GM12878 (cell line): ENCODE measurements around the gene NUPR1. TPM values are rescaled to one million over a fixed set of nuclear protein-coding genes. Genes with fewer than 3 reads are reported as not detected.
A peak's percentile ranks its signal among the peaks of the same experiment; 100 is the strongest.

Source experiments
- CBFB ChIP-seq: IDR thresholded peaks from 2 replicates; pipeline ENCODE4 v1.6.1; 2016; ENCODE audit warnings: antibody characterized with exemption, low read depth
- CREB1 ChIP-seq: IDR thresholded peaks from 2 replicates; pipeline ENCODE4 v1.6.1; 2012; ENCODE audit warnings: low read depth, mild to moderate bottlenecking, inconsistent platforms
- EGR1 ChIP-seq, 2 experiments: IDR thresholded peaks; 1 replicate in 1 of 2; 2 replicates in 1 of 2; pipeline ENCODE4 v1.6.1; 2011 to 2012; ENCODE audit warnings: low read depth in 2 of 2, low read length in 2 of 2, borderline replicate concordance in 1 of 2, mild to moderate bottlenecking in 1 of 2, moderate library complexity in 1 of 2
- GATAD2B ChIP-seq: fragments of 450-650 bp; conservative IDR thresholded peaks from 2 replicates; pipeline ENCODE4 v1.6.1; 2017; ENCODE audit warnings: low read depth, mild to moderate bottlenecking, moderate library complexity
- IRF3 ChIP-seq: fragments of 450-650 bp; IDR thresholded peaks from 2 replicates; pipeline ENCODE4 v1.6.1; 2014; ENCODE audit warnings: mild to moderate bottlenecking
- IRF5 ChIP-seq: fragments of 450-650 bp; IDR thresholded peaks from 2 replicates; pipeline ENCODE4 v1.6.1; 2017; ENCODE audit warnings: borderline replicate concordance
- KLF5 ChIP-seq: fragments of 450-650 bp; IDR thresholded peaks from 2 replicates; pipeline ENCODE4 v1.6.1; 2014; ENCODE audit warnings: mild to moderate bottlenecking; ENCODE audit not compliant: partially characterized antibody
- LARP7 ChIP-seq: fragments of 450-650 bp; IDR thresholded peaks from 2 replicates; pipeline ENCODE4 v1.6.1; 2017; ENCODE audit warnings: mild to moderate bottlenecking
- NBN ChIP-seq: fragments of 450-650 bp; IDR thresholded peaks from 2 replicates; pipeline ENCODE4 v1.6.1; 2016
- NFYA ChIP-seq: IDR thresholded peaks from 2 replicates; pipeline ENCODE4 v1.6.1; 2011; ENCODE audit warnings: low read depth, mild to moderate bottlenecking, low read length, improper control_type of control experiment, borderline replicate concordance
- POLR2A ChIP-seq: IDR thresholded peaks from 2 replicates; pipeline ENCODE4 v1.6.1; 2011; ENCODE audit warnings: low read depth, mild to moderate bottlenecking, low read length
- POLR2AphosphoS5 ChIP-seq: IDR thresholded peaks from 2 replicates; pipeline ENCODE4 v1.6.1; 2011; ENCODE audit warnings: mild to moderate bottlenecking, low read length, inconsistent platforms
- RBBP5 ChIP-seq: fragments of 200-600 bp; sonication (generic); conservative IDR thresholded peaks from 2 replicates; pipeline ENCODE4 v1.6.1; 2016
- SKIL ChIP-seq: fragments of 450-650 bp; IDR thresholded peaks from 2 replicates; pipeline ENCODE4 v1.6.1; 2017; ENCODE audit warnings: mild to moderate bottlenecking, low read depth, inconsistent platforms; ENCODE audit not compliant: poor library complexity, severe bottlenecking
- SMARCA5 ChIP-seq: fragments of 450-650 bp; IDR thresholded peaks from 2 replicates; pipeline ENCODE4 v1.6.1; 2017; ENCODE audit warnings: mild to moderate bottlenecking
- TARDBP ChIP-seq: IDR thresholded peaks from 2 replicates; pipeline ENCODE4 v1.6.1; 2016; ENCODE audit warnings: borderline replicate concordance
- ZNF687 ChIP-seq: fragments of 450-650 bp; IDR thresholded peaks from 2 replicates; pipeline ENCODE4 v1.6.1; 2017; ENCODE audit warnings: mild to moderate bottlenecking, moderate library complexity
- polyA plus RNA-seq, 11 experiments: library from polyadenylated mRNA; depleted of rRNA in 4 of 11; unstranded in 6 of 11; stranded (reverse) in 5 of 11; fragments of >200 nt; fragmentation: Nextera tagmentation in 4 of 11; fragmentation: Illumina TruSeq in 1 of 11; extraction: Ambion mirVana in 4 of 11; extraction: Trizol in 1 of 11; gene quantifications; 1 replicate in 1 of 11; 2 replicates in 10 of 11; pipeline versions ENCODE4 v1.2.1 to v1.2.3, GENCODE V29; 2011 to 2016; ENCODE audit warnings: inconsistent platforms in 2 of 11, missing spikeins in 2 of 11, low read depth in 1 of 11
- total RNA-seq, 4 experiments: library from RNA; depleted of rRNA in 3 of 4; stranded (reverse); fragments of >200 nt in 3 of 4; fragmentation: Illumina TruSeq in 1 of 4; extraction: Trizol in 1 of 4; gene quantifications; 2 replicates each; pipeline versions ENCODE4 v1.2.1 to v1.2.3, GENCODE V29; 2013 to 2021
- TF ChIP-seq, protein P1 (sequence below): IDR thresholded peaks from 2 replicates; pipeline ENCODE4 v1.6.1; 2012; ENCODE audit warnings: low read length, inconsistent platforms

NUPR1 gene
- total and polyA plus RNA-seq, 10 of the 15 experiments (the other 5 are each of a cell fraction or from before 2014, with no cell fraction given), result 0.04 to 0.78 (median 0.17) TPM; not detected in 2

DNA sequence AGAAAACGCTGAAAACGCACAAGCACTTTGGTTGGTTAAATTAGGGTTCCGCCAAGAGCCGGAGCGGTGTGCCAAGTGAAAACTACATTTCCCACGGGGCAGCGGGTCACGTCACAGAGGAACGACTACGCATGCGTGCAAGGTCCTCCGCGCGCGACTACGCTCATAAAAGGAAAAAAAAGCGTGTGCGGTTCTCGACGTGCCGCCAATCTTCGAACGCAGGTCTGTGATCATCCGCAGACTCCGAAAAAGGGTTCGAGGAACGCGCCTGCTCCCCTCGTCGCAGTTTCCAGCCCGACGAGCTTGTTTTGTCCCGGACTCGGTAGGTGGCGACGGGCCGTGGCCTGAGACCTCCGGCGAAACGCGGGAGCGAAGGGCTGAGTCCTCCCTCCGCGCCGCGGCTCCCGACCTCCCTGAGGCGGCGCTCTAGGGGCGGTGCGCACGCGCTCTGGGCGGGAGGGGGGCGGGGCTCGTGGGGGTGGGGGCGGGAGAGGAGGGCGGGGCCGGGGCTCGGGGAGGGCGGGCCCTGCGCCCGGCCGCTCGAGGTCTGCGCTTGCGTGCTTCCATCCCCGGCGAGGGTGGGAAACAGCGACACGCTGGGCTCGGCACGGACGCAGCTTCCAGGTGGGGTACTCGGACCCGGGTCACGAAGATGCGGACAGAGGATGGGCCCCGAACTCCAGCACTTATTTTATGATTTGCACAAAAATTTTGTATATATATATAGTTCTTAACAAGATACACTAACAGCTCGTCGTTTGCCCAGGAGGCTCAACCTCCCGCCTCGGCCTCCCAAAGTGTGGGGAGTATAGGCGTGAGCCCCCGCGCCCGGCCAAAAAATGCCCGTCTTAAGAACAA is 15.2 kb upstream of the NUPR1 start, which contains the start of gene SGF29 (continued):
- TF ChIP-seq, protein P1, sequence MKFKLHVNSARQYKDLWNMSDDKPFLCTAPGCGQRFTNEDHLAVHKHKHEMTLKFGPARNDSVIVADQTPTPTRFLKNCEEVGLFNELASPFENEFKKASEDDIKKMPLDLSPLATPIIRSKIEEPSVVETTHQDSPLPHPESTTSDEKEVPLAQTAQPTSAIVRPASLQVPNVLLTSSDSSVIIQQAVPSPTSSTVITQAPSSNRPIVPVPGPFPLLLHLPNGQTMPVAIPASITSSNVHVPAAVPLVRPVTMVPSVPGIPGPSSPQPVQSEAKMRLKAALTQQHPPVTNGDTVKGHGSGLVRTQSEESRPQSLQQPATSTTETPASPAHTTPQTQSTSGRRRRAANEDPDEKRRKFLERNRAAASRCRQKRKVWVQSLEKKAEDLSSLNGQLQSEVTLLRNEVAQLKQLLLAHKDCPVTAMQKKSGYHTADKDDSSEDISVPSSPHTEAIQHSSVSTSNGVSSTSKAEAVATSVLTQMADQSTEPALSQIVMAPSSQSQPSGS, result no peak
- TF ChIP-seq SKIL (no peak), POLR2A (peak; percentile 98), EGR1 (IDR thresholded peaks at IDR 0.05; ENCODE audit: borderline replicate concordance in 1 of 2, low read depth in 2 of 2, low read length in 2 of 2) (peak in 1 of 2 experiments; percentile 39; a peak in 1 of 3 replicates), IRF3 (0 out of 2 replicates have a peak, but pooled peaks have one; percentile 15), RBBP5 (no peak), NFYA (no peak), TARDBP (peak; percentile 62; the same call in 1 of the 2 replicates), KLF5 (no peak), SMARCA5 (peak; percentile 91), IRF5 (peak; percentile 28; the same call in 1 of the 2 replicates), ZNF687 (peak; percentile 87; the same call in 1 of the 2 replicates), GATAD2B (0 out of 2 replicates have a peak, but pooled peaks have one; percentile 48), CBFB (peak; percentile 79), POLR2AphosphoS5 (peak; percentile 95), CREB1 (peak; percentile 96), NBN (peak; percentile 93), LARP7 (peak; percentile 86; the same call in 1 of the 2 replicates)
